Glutamatergic neuron (in vitro differentiated cells): ENCODE measurements around the gene SLC12A1. TPM values are rescaled to one million over a fixed set of nuclear protein-coding genes. Genes with fewer than 3 reads are reported as not detected.

ENCODE experiments used
- DNase-seq: peaks from one replicate; pipeline ENCODE4 v3.0.0; 2022
- H3K27ac Mint-ChIP-seq: one replicate; pipeline ENCODE4 v1.8.0; 2020; ENCODE audit warnings: mild to moderate bottlenecking, mixed read lengths, inconsistent platforms; ENCODE audit not compliant: unreplicated experiment
- H3K27me3 Mint-ChIP-seq: one replicate; pipeline ENCODE4 v1.8.0; 2020; ENCODE audit warnings: mild to moderate bottlenecking, moderate library complexity, mixed read lengths, inconsistent platforms; ENCODE audit not compliant: unreplicated experiment
- H3K36me3 Mint-ChIP-seq: one replicate; pipeline ENCODE4 v1.8.0; 2020; ENCODE audit warnings: mild to moderate bottlenecking, mixed read lengths, inconsistent platforms; ENCODE audit not compliant: unreplicated experiment
- H3K4me1 Mint-ChIP-seq: one replicate; pipeline ENCODE4 v1.8.0; 2020; ENCODE audit warnings: mild to moderate bottlenecking, low read depth, mixed read lengths, inconsistent platforms; ENCODE audit not compliant: unreplicated experiment
- H3K4me3 Mint-ChIP-seq: one replicate; pipeline ENCODE4 v1.8.0; 2020; ENCODE audit warnings: mild to moderate bottlenecking, mixed read lengths, inconsistent platforms; ENCODE audit not compliant: unreplicated experiment
- H3K9me3 Mint-ChIP-seq: one replicate; pipeline ENCODE4 v1.8.0; 2020; ENCODE audit warnings: mild to moderate bottlenecking, moderate library complexity, mixed read lengths, inconsistent platforms; ENCODE audit not compliant: unreplicated experiment
- CTCF ChIP-seq: fragments of 200-600 bp; sonication (generic); IDR thresholded peaks from one replicate; pipeline ENCODE4 v1.5.0; 2021; ENCODE audit not compliant: partially characterized antibody, unreplicated experiment
- total RNA-seq: library from RNA; stranded (reverse); fragmentation: NEBNext Ultra II Directional; extraction: Animal tissue kit (Norgen Biotek cat#: 25700); gene quantifications from one replicate; pipeline ENCODE4 v1.2.1, GENCODE V29; 2021; ENCODE audit not compliant: unreplicated experiment

Gene SLC12A1
- total RNA-seq, 1 donor from 2014 or later, result not detected

GRCh38 chr15:48233246-48233645 is 27.1 kb downstream of the SLC12A1 start:
- no peaks in the 10 kb centered on the region for H3K9me3 Mint-ChIP-seq
- no peak for TF ChIP-seq CTCF
- H3K36me3 Mint-ChIP-seq, result no peaks in the 10 kb centered on the region
- DNase-seq, result no peak
- H3K27me3 Mint-ChIP-seq, result peaks cover under 1% of the 10 kb centered on the region
- no peak overlapping the region for H3K4me3 Mint-ChIP-seq
- H3K4me1 Mint-ChIP-seq, result no peaks in the 10 kb centered on the region
- H3K27ac Mint-ChIP-seq, result no peak overlapping the region

- no peak for DNase-seq
- Mint-ChIP-seq H3K36me3 (no peaks in the 10 kb centered on the region), H3K9me3 (no peaks in the 10 kb centered on the region), H3K27me3 (peaks cover 3% of the 10 kb centered on the region), H3K27ac (no peak overlapping the region), H3K4me3 (no peak overlapping the region), H3K4me1 (no peaks in the 10 kb centered on the region)
- no peak for TF ChIP-seq CTCF
Observed at GRCh38 chr15:48239334-48239733, 33.2 kb downstream of the SLC12A1 start.

- H3K36me3 Mint-ChIP-seq, result no peaks in the 10 kb centered on the region
- no peak overlapping the region for H3K4me3 Mint-ChIP-seq
- peaks cover 3% of the 10 kb centered on the region for H3K27me3 Mint-ChIP-seq
- H3K4me1 Mint-ChIP-seq, result no peaks in the 10 kb centered on the region
- no peak for DNase-seq
- TF ChIP-seq CTCF, result no peak
- no peak overlapping the region for H3K27ac Mint-ChIP-seq
- H3K9me3 Mint-ChIP-seq, result no peaks in the 10 kb centered on the region
Observed at GRCh38 chr15:48242015-48242414, 35.9 kb downstream of the SLC12A1 start.

- no peak for TF ChIP-seq CTCF
- no peaks in the 10 kb centered on the region for H3K36me3 Mint-ChIP-seq
- no peak overlapping the region for H3K27ac Mint-ChIP-seq
- no peaks in the 10 kb centered on the region for H3K4me1 Mint-ChIP-seq
- H3K4me3 Mint-ChIP-seq, result no peak overlapping the region
- peaks cover 3% of the 10 kb centered on the region for H3K27me3 Mint-ChIP-seq
- H3K9me3 Mint-ChIP-seq, result no peaks in the 10 kb centered on the region
- no peak for DNase-seq
Observed at GRCh38 chr15:48242535-48242934, 36.4 kb downstream of the SLC12A1 start.

GRCh38 chr15:48244921-48245320 is 38.8 kb downstream of the SLC12A1 start:
- Mint-ChIP-seq H3K27ac (no peak overlapping the region), H3K9me3 (no peaks in the 10 kb centered on the region), H3K36me3 (no peaks in the 10 kb centered on the region), H3K4me3 (no peak overlapping the region), H3K4me1 (no peaks in the 10 kb centered on the region), H3K27me3 (no peaks in the 10 kb centered on the region)
- no peak for DNase-seq
- TF ChIP-seq CTCF, result no peak
